ENCODE data around the gene WIPI1.

GRCh38 chr17:68440526-68440925, 16.8 kb downstream of the WIPI1 start:
- TF ChIP-seq USF2 (CRISPR knock-in tag; IDR thresholded peaks at IDR 0.05) (no peak), SNIP1 (IDR thresholded peaks at IDR 0.05; ENCODE audit: low read depth) (no peak), ETS1 (conservative IDR thresholded peaks at IDR 0.05; ENCODE audit: control insufficient read depth, low read depth, low read length) (no peak), RAD21 (CRISPR knock-in tag; conservative IDR thresholded peaks at IDR 0.05 in 1 of 2, IDR thresholded peaks at IDR 0.05 in 1 of 2) (no peak), ESRRA (IDR thresholded peaks at IDR 0.05; ENCODE audit: borderline replicate concordance, low read depth) (no peak), RBM25 (IDR thresholded peaks at IDR 0.05; ENCODE audit: low read depth, low read length, severe bottlenecking) (no peak), NR4A1 (CRISPR knock-in tag; IDR thresholded peaks at IDR 0.05) (no peak), NR4A1 (tag; IDR thresholded peaks at IDR 0.05) (no peak), HEY1 (CRISPR knock-in tag; IDR thresholded peaks at IDR 0.05; ENCODE audit: borderline replicate concordance) (no peak)

Measured in K562 (cell line).